GM19099 (cell line): Measurements from ENCODE around the gene ZBTB7B.
A peak's percentile ranks its signal among the peaks of the same experiment; 100 is the strongest.

Experiments
- POLR2A ChIP-seq: IDR thresholded peaks from 3 replicates; pipeline ENCODE4 v1.6.1; 2011; ENCODE audit warnings: low read depth; ENCODE audit not compliant: insufficient read length; ENCODE audit errors: extremely low read depth

The ZBTB7B gene

DNA sequence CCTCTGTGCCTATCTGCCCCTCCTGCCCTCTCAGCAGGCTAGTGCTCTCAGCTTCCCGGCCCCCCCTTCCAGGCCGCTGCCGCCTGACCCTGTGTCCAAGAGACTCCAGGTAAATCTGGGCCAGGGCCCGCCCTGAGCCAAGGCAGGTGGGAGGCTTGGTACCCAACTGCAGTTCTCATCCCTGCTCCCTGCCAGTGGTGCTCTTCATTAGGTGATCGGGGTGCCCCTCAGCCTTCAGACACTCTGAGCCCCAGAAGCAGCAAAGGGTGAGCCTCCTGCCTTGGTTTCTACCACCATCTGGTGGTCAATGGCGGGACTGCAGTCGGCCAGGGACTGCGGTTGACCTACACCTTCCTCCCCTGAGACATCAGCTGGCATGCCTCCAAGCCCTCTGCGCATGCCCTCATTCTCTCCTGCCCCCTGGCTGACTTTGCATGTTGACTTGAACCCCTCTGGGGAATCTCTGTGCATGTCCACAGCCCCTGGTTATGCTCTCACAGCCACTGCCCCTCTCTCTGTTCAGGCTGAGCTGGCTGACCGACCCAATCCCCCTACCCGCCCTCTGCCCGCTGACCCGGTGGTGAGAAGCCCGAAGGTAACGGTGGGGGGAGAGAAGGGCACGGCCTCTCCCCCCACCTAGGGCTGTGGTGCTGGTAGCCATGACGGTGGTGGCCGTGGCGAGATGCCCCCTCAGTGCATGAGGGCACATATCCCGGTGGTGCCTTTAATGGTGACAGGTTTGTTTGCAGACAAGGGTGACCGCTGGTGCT is 59.0 kb downstream of the ZBTB7B start:
- TF ChIP-seq POLR2A, result no peak

DNA sequence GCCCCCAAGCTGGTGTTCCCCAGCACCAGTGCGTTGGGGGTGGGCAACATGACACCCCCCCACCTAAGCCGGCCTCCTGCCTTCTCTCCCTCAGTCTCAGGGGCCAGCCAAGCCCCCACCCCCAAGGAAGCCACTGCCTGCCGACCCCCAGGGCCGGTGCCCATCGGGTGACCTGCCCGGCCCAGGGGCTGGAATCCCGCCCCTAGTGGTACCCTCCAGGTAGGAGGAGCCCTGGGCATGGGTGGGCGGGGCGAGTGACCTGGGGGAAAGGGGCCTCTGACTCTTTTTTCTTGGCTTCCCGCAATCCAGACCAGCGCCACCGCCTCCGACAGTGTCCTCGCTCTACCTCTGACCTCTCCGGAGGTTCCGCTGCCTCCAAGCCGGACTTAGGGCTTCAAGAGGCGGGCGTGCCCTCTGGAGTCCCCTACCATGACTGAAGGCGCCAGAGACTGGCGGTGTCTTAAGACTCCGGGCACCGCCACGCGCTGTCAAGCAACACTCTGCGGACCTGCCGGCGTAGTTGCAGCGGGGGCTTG is 59.6 kb downstream of the ZBTB7B start:
- no peak for TF ChIP-seq POLR2A

DNA sequence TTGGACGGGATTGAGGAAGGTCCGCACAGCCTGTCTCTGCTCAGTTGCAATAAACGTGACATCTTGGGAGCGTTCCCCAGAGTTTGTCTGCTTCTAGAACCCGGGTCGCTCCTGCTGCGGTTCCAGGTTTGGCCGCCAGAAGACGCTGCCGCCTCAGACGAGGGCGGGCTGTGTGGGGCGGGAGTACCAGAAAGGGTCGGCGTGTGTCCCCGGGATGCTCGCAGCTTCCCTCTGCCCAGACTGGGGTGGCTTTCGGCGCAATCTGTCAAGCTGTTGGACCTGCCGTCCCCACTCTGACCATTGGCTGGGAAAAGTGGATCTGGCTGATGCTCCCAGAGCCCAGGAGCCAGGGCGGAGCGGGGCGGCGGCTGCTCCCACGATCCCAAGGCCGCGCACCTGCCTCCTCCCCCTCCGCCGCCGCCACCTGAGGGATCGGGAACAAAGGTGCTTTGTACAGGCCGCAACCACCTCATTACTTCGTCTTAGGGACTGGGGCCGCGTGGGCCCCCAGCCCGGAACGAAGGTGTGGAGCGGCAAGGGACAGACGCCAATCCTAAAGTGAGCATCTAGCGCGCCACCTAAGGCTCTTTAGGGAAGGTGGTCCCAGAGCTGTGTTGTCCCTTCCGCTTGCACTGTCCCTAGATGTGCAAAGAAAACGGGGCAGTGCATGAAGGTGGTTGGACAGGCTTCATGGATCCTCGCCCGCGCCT is 60.3 kb downstream of the ZBTB7B start:
- no peak for TF ChIP-seq POLR2A

DNA sequence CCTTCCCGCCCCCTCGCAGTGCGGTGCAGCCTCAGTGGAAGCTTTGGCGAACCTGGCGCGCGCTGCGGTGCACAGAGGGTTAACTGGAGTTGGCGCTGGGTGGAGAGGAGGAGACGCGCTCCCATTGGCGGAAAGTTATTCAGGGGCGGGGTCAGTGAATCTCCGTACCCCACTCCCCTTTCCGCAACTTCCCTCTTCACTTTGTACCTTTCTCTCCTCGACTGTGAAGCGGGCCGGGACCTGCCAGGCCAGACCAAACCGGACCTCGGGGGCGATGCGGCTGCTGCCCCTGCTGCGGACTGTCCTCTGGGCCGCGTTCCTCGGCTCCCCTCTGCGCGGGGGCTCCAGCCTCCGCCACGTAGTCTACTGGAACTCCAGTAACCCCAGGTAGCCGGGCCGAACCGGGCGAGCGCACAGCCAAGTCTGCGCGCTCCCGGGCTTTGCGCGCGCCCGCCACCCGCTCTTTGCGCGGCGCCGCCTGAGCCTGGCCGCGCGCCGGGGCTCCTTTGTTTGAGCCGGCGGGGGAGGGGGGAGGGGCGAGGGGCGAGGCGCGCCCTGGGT is 61.0 kb downstream of the ZBTB7B start, which contains the start of gene EFNA4:
TSS of gene EFNA4 (plus strand) at position 191 of the 561 bp plus-strand sequence. CDS start at position 275, 84 bp downstream.
- peak; percentile 71 for TF ChIP-seq POLR2A

DNA sequence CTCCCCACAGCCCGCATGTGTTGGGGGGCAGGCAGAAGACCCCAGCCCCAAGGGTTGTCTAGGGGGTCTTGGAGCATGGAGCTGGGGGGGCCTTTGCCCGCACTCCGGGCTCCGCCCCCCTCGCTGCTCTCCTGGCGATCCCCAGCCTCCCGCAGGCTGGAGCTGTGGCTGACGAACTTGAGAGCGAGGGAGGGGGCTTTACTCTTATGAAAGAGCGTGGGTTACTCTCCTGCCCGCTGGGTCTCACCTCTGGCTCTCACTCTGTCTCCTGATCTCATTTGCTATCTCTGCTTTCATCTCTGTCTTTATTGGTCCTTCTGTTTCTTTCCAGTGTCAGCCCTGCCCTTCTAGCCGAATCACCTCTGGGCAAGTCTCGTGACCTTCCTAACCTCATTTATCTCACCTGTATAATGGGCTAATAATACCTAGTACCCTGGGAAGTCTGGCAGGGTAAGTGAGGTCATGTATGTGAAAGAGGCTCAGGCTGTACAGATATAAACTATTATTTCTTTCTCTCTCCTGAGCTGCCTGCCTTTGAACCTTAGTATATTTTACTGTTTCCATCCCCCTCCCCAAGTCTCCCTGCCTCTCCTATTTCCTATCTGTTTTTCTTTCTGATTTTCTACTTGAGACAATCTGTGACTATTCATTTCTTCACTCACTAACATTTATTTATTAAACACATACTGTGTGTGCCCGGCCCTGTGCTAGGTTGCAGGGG is 61.7 kb downstream of the ZBTB7B start:
- no peak for TF ChIP-seq POLR2A

DNA sequence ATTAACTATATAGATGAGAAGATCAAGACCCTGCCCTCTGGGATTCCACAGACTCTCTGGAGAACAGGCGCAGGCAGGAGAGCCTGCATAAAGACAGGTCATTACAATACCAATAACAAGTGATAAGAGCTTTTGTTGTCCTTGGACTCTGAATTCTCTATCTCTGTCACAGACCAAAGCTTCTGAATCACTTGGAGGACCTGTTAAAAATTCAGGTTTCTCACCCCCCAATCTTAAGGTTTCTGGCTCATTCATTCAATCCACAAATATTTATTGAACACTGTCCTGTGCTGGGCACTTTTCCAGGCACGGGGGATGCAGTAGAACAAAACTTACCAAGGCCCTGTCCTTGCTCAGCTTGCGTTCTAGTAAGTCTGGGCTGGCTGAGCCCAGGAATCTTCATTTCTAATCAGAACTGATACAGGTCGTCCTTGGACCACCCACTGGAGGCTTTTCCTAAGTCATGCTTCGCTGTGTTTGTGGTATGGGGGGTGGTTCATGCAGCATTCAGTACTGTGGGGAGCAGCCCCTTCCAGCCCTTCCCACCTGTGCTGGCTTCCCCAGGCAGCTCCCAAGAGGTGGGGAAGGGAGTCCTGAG is 62.3 kb downstream of the ZBTB7B start:
- no peak for TF ChIP-seq POLR2A

DNA sequence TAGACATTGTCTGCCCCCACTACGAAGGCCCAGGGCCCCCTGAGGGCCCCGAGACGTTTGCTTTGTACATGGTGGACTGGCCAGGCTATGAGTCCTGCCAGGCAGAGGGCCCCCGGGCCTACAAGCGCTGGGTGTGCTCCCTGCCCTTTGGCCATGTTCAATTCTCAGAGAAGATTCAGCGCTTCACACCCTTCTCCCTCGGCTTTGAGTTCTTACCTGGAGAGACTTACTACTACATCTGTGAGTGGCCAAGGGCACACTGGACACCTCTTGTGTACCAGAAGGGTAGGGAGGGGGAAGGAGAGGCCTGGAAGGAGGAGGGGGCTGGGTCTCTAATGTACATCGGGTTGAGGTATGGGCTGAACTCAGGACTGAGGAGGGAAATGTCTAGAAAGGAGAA is 64.2 kb downstream of the ZBTB7B start:
- no peak for TF ChIP-seq POLR2A
